Hypothalamus (tissue), 51 donors: Measurements from ENCODE around the gene CZIB.
"Not testable (repeated sequence)": the region's sequence is repeated elsewhere in the genome, so short reads cannot be mapped to it uniquely, and the experiment has no call there.

Source experiments
- DNase-seq, 51 donors: peaks; one replicate each; lab custom pipeline; 2025; lab: John Stamatoyannopoulos, UW

Gene CZIB

GRCh38 chr1:53195246-53196016 is 25.0 kb downstream of the CZIB start:
- DNase-seq, result no peak

DNA sequence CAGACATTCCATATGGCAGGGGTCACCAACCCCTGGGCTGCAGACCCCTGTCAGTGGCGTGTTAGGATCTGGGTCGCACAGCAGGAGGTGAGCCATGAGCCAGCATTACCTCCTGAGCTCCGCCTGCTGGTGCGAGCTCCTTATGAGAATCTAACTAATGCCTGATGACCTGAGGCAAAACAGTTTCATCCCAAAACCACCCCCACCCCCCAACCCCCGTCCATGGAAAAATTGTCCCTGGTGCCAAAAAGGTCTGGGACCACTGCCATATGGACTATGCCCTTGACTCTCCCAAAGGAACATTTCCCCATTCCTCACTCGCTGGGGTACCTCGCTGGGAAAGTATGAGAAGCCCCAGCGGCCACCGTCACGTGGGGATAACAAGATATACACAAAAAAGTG is 30.2 kb downstream of the CZIB start:
- no peak for DNase-seq

GRCh38 chr1:53189061-53189460 is 31.4 kb downstream of the CZIB start:
- no peak for DNase-seq

GRCh38 chr1:53188099-53188498 is 32.3 kb downstream of the CZIB start:
- no peak for DNase-seq

DNA sequence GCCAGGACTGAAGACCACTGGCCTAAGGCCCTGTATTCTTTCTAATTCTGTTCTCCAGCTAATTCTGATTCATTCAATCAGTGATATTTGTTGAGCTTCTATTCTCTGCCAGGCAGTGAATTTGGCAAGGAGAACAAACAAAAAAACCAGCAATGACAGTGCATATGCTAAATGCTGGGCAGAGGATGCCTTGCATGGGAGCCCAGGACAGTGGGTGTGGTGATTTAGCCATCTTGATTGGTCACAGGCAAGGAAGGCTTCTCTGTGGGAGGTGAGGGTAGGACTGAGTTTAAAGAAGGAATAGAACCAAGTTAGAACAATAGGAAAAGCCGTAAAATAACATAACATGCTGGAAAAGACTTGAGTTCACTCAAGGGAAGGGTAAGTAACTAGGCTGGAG is 33.0 kb downstream of the CZIB start:
- no peak for DNase-seq

DNA sequence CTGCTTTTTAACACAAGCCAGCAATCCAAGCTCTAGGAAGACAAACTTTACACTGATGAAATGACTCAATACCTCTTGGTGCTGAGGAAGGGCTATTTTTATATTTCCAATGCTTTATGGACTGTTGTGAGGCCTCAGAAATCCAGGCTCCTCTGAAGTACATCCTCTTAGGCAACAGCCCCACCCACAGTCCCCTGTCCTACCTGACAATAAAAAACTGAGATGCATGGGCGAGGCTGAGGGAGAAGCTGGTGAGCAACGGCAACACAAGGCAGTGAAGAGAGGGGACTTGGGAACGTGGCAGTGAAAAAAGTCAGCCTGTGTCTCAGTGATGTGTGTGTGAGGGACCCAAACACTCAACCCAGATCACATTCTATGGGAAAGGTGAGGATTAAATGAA is 33.9 kb downstream of the CZIB start:
- no peak for DNase-seq

DNA sequence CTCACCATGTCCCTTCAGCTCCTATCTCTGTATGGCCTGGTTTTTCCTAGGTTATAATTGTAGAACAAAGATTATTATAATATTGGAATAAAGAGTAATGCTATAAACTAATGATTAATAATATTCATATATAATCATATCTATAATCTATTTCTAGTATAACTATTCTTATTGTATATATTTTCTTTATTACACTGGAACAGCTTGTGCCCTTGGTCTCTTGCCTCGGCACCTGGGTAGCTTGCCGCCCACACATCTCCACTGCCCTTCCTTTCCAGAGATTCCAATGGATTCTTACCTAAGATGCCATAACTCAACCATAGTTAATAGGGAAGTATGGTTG is 34.5 kb downstream of the CZIB start:
- DNase-seq, result not testable (repeated sequence)

GRCh38 chr1:53183095-53183990 is 37.1 kb downstream of the CZIB start:
- DNase-seq, result no peak

DNA sequence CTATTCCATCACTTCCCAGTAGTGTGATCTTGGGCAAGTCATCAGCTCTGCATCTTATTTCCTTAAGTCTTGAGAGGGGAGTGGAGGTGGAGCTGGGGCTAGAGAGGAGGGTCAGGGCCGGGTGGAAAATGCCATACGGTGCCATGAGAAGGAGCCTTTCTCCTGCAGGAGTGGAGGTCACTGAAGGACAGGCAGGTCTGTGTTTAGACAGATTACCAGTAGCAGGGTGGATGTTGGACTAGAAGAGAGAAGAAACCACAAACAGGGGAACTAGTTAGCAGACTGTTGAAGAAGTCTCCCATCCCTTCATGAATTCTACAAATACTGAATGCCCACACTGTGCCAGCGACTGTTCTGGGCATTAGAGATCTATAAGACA is 37.7 kb downstream of the CZIB start:
- no peak for DNase-seq

DNA sequence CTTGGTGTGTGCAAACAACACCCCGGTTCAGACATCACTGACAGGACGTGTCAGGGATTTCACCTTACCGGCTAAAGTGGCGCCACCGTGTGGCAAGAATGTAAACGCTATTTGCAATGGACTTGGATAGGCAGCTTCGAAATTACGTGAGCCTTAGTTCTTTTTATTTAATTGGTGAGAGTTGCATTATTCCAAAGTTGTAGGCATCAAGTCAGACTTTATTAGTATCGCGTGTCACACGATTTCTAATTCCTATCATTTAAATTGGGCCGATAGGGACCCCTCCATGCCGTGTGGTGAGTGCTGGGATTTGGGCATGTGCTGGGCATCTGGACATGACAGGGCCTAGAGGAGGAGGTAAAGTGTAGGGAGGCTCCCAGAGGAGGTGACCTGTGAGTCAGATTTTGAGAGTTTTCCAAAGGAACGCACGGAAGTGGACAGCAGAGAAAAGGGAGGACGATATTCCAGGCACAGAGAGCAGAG is 38.3 kb downstream of the CZIB start:
- peak in 43 of 51 donors; percentile 3 to 80 (median 41) for DNase-seq

- DNase-seq, result no peak
These were observed 39.5 kb downstream of the CZIB start for GRCh38 chr1:53180951-53181350.

GRCh38 chr1:53180226-53180625 is 40.2 kb downstream of the CZIB start:
- DNase-seq, result no peak

DNA sequence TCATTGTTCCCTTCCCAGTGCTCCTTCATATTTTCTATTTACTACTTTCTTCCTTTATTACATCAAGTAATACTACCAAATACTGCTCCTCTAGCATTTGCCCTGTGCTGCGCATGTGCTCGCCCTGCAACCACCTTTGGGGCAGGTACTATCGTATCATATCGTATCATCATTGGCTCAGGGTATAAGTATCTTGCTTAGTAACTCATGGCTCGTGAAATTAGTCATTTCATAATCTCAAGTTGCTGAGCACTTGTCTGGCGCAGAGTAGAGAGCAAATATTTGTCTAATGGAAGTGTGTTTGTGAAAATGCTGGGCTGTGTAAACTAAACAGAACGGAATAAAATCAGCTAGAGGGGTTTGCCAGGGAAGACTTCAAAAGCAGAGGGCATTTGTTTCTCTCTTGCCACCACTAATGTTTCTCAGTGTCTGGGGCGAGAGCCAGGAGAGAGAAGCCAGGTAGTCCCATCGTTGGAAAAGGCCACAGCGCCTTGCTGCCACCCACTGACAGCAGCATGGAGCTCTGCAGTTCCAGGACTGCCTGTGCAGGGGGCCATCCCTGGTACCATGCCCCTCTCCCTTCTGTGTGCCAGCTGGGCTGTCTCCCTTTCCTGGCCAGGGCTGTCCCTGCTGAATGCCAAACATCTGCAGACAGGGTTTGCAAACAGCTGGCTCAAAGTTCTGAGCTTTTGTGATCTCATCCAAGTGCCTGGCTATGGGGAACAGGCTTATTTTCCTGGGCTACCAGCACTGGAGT is 43.8 kb downstream of the CZIB start:
- DNase-seq, result peak in 11 of 51 donors; percentile 1 to 14 (median 7)

DNA sequence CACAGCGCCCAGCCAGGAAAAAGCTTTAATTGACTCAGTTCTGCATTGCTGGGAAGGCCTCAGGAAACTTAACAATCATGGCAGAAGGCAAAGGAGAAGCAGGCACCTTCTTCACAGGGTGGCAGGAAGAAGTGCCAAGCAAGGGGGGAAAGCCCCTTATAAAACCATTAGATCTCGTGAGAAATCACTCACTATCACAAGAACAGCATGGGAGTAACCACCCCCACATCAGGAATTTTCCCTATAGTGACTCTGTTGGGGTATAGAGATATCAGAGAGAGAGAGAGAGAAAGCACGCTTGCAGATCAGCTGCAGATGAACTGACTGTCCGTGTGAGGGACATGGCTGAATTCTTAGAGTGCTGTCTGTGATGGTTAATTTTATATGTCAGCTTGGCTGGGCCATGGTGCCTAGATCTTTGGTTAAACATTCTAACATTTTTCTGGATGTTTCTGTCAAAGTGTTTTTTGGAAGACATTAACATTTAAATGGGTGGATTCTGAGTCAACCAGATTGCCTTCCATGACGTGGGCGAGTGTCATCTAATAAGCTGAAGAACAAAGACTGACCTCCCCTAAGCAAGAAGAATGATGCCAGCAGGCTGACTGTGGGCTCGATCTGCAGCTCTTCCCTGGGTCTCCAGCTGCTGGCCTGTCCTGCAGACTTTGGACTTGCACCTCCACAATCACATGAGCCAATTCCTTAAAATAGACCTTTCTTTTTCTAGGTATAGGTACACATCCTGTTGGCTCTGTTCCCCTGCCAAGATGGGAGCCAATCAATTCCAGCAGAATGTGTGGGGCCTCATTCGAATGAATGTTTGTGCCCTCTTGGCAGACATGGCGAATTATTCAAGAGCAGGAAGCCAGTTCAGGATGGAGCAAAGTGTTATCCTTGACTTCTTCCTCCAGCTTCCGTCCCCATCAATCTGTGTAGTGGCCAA is 45.2 kb downstream of the CZIB start:
- no peak for DNase-seq

DNA sequence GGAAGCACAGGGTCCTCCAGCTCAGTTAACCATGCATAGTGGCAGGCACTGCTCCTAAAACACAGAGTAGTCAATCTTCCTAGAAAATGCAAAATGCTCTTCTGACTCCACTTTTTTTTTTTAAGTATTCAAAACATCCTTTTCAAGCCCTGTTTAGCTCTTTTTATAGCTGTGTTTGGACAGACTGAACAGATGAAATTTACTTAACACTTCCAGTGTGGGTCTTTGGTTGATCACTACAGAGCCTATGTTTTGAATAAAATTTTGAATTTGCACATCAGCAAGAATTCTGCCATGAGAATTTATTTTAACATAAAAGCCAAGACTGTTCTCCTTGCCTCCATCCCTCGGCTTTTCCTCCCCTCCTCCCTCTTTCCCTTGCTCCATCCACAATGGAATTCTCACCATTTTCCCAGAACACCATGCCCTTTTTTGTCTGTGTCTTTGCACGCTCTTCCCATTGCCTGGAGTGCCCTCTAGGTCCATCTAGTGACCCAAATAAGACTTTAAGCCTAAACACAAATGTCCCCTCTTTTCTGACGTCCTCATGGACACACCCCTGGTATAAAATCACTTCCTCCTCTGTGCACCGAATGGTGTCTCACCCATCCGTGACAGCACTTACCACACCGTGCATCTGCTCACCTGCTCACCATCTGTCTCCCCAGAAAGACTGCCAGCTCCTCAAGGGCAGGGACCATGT is 47.9 kb downstream of the CZIB start:
- DNase-seq, result no peak

DNA sequence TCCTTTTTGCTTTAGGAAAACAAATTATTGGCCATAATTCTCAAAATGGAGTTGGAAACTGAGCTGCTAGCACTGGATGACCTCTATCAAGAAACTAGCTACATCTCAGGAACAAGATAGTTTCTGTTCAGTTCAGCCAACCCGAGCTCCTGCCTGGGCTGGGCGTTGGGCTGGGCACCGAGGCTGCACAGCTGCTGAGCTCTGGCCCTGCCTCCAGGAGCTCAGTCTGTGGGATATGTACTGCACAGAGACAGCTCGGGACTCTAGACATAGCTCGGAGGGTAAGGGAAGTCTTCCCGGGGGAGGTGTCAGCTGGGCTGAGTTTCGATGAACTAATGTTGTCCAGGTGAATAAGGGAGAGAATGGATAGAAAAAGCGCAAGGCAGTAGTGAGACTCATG is 53.5 kb downstream of the CZIB start:
- DNase-seq, result no peak

- DNase-seq, result no peak
These were observed 54.1 kb downstream of the CZIB start for GRCh38 chr1:53166366-53166765.

GRCh38 chr1:53165408-53165961 is 54.9 kb downstream of the CZIB start:
- DNase-seq, result no peak
